Mesenchymal stem cell (in vitro differentiated cells and primary cell): ENCODE results near the gene CCDC124.

Source experiments
- DNase-seq: peaks from one replicate; pipeline ENCODE4 v3.0.0-alpha.2; 2013
- H2AFZ ChIP-seq: one replicate; pipeline ENCODE4 v1.6.1; 2013; ENCODE audit warnings: low read depth, mild to moderate bottlenecking, control low read depth, inconsistent platforms, low read length, moderate library complexity
- H2AK5ac ChIP-seq: 2 replicates; pipeline ENCODE4 v1.6.1; 2013; ENCODE audit warnings: low read length, moderate library complexity, mild to moderate bottlenecking, inconsistent platforms; ENCODE audit not compliant: severe bottlenecking
- H2BK120ac ChIP-seq: one replicate; pipeline ENCODE4 v1.6.1; 2013; ENCODE audit warnings: low read depth, mild to moderate bottlenecking, inconsistent platforms, low read length, moderate library complexity
- H2BK12ac ChIP-seq, 2 experiments: one replicate each; pipeline ENCODE4 v1.6.1; 2013; ENCODE audit warnings: inconsistent platforms in 2 of 2, low read length in 2 of 2, mild to moderate bottlenecking in 2 of 2, moderate library complexity in 2 of 2, control low read depth in 1 of 2
- H2BK15ac ChIP-seq: one replicate; pipeline ENCODE4 v1.6.1; 2013; ENCODE audit warnings: mild to moderate bottlenecking, low read depth, inconsistent platforms; ENCODE audit not compliant: poor library complexity, severe bottlenecking
- H2BK5ac ChIP-seq: 2 replicates; pipeline ENCODE4 v1.6.1; 2013; ENCODE audit warnings: low read depth, mild to moderate bottlenecking, low read length, control low read depth, inconsistent platforms; ENCODE audit not compliant: poor library complexity, severe bottlenecking
- H3K14ac ChIP-seq, 2 experiments: one replicate each; pipeline ENCODE4 v1.6.1; 2013; ENCODE audit warnings: inconsistent platforms in 2 of 2, low read length in 2 of 2, control low read depth in 1 of 2, mild to moderate bottlenecking in 1 of 2, moderate library complexity in 1 of 2
- H3K18ac ChIP-seq, 2 experiments: one replicate each; pipeline ENCODE4 v1.6.1; 2013; ENCODE audit warnings: inconsistent platforms in 2 of 2, low read length in 2 of 2, control low read depth in 1 of 2, low read depth in 1 of 2, mild to moderate bottlenecking in 1 of 2
- H3K23ac ChIP-seq, 2 experiments: one replicate each; pipeline ENCODE4 v1.6.1; 2013; ENCODE audit warnings: inconsistent platforms in 2 of 2, low read length in 2 of 2, mild to moderate bottlenecking in 2 of 2, moderate library complexity in 2 of 2, control low read depth in 1 of 2
- H3K27ac ChIP-seq: 2 replicates; pipeline ENCODE4 v1.5.1; 2013; ENCODE audit warnings: mild to moderate bottlenecking, moderate library complexity, low read length, control low read depth, inconsistent platforms; ENCODE audit not compliant: poor library complexity, severe bottlenecking
- H3K27me3 ChIP-seq, 2 experiments: 2 replicates each; pipeline versions ENCODE4 v1.6.1 to v1.7.0; 2013; ENCODE audit warnings: low read length in 2 of 2, mild to moderate bottlenecking in 2 of 2, moderate library complexity in 2 of 2, control low read depth in 1 of 2, inconsistent platforms in 1 of 2; ENCODE audit not compliant: control insufficient read depth in 1 of 2, insufficient read depth in 1 of 2
- H3K36me3 ChIP-seq, 2 experiments: 2 replicates each; pipeline versions ENCODE4 v1.6.1 to v1.7.0; 2013; ENCODE audit warnings: low read length in 2 of 2, control low read depth in 1 of 2, inconsistent platforms in 1 of 2, low read depth in 1 of 2, mild to moderate bottlenecking in 1 of 2; ENCODE audit not compliant: insufficient read depth in 2 of 2, control insufficient read depth in 1 of 2
- H3K4ac ChIP-seq, 2 experiments: one replicate each; pipeline ENCODE4 v1.6.1; 2013; ENCODE audit warnings: inconsistent platforms in 2 of 2, low read length in 2 of 2, mild to moderate bottlenecking in 2 of 2, moderate library complexity in 2 of 2, control low read depth in 1 of 2, low read depth in 1 of 2
- H3K4me1 ChIP-seq: 2 replicates; pipeline ENCODE4 v1.6.1; 2013; ENCODE audit warnings: low read depth, low read length, control low read depth; ENCODE audit not compliant: control insufficient read depth, insufficient read depth
- H3K4me2 ChIP-seq: 2 replicates; pipeline ENCODE4 v1.6.1; 2013; ENCODE audit warnings: low read length, mild to moderate bottlenecking, inconsistent platforms; ENCODE audit not compliant: poor library complexity, severe bottlenecking
- H3K4me3 ChIP-seq, 2 experiments: 2 replicates each; pipeline versions ENCODE4 v1.5.1 to v1.7.0; 2013; ENCODE audit warnings: low read length in 2 of 2, mild to moderate bottlenecking in 2 of 2, control low read depth in 1 of 2, low read depth in 1 of 2; ENCODE audit not compliant: insufficient read depth in 1 of 2
- H3K79me1 ChIP-seq: replicated peaks from 2 replicates; pipeline ENCODE4 v1.6.1; 2013; ENCODE audit warnings: mild to moderate bottlenecking, control low read depth, low read length, inconsistent platforms; ENCODE audit not compliant: poor library complexity, severe bottlenecking
- H3K9ac ChIP-seq: 2 replicates; pipeline ENCODE4 v1.7.0; 2013; ENCODE audit warnings: mild to moderate bottlenecking, low read length, moderate library complexity
- H3K9me3 ChIP-seq: 2 replicates; pipeline ENCODE4 v1.7.0; 2013; ENCODE audit warnings: mild to moderate bottlenecking, low read length; ENCODE audit not compliant: control insufficient read depth
- H4K8ac ChIP-seq: one replicate; pipeline ENCODE4 v1.6.1; 2013; ENCODE audit warnings: inconsistent platforms, mild to moderate bottlenecking, low read length, moderate library complexity
- H4K91ac ChIP-seq: one replicate; pipeline ENCODE4 v1.6.1; 2013; ENCODE audit warnings: mild to moderate bottlenecking, low read length, inconsistent platforms
- WGBS: methylation state at CpG from one replicate; pipeline ENCODE4 v1.1.7; 2013; ENCODE audit warnings: mixed read lengths; 5-methylcytosine and 5-hydroxymethylcytosine counted together

Gene CCDC124

GRCh38 chr19:17954401-17954800, 21.6 kb downstream of the CCDC124 start:
- Histone ChIP-seq H3K27ac (no peak overlapping the region), H3K9ac (no peak overlapping the region), H3K23ac (no peak overlapping the region), H2BK120ac (no peak overlapping the region), H3K27me3 (peaks cover 75 to 78% of the 10 kb centered on the region in 2 experiments), H3K14ac (no peak overlapping the region), H4K91ac (no peak overlapping the region), H2AFZ (no peak overlapping the region), H3K79me1 (no peaks in the 10 kb centered on the region), H3K36me3 (no peaks in the 10 kb centered on the region), H3K9me3 (no peaks in the 10 kb centered on the region), H3K4ac (no peak overlapping the region), H3K4me1 (peaks cover 25% of the 10 kb centered on the region), H2BK12ac (no peak overlapping the region), H3K4me2 (no peak overlapping the region), H2AK5ac (no peak overlapping the region), H2BK15ac (no peak overlapping the region), H2BK5ac (no peak overlapping the region), H3K4me3 (no peak overlapping the region), H3K18ac (no peak overlapping the region), H4K8ac (no peak overlapping the region)
- DNase-seq = no peak
- WGBS = 77% methylated on average over 7 of the region's 7 CpGs

- no peaks in the 10 kb centered on the region for H3K36me3 ChIP-seq
- no peak overlapping the region for H3K4me2 ChIP-seq
- no peak overlapping the region for H3K23ac ChIP-seq
- H2BK15ac ChIP-seq = no peak overlapping the region
- H3K79me1 ChIP-seq = no peaks in the 10 kb centered on the region
- peaks cover 6% of the 10 kb centered on the region for H3K4me1 ChIP-seq
- no peak overlapping the region for H3K18ac ChIP-seq
- no peak for DNase-seq
- no peak overlapping the region for H4K8ac ChIP-seq
- no peaks in the 10 kb centered on the region for H3K9me3 ChIP-seq
- H2BK5ac ChIP-seq = no peak overlapping the region
- H3K9ac ChIP-seq = no peak overlapping the region
- H3K4me3 ChIP-seq = no peak overlapping the region
- no peak overlapping the region for H2AFZ ChIP-seq
- 78% methylated on average over 2 of the region's 3 CpGs for WGBS
- H3K27me3 ChIP-seq = peaks cover 54 to 57% of the 10 kb centered on the region in 2 experiments
- H2BK120ac ChIP-seq = no peak overlapping the region
- no peak overlapping the region for H3K27ac ChIP-seq
- no peak overlapping the region for H3K14ac ChIP-seq
- H4K91ac ChIP-seq = no peak overlapping the region
- no peak overlapping the region for H2AK5ac ChIP-seq
- no peak overlapping the region for H2BK12ac ChIP-seq
- no peak overlapping the region for H3K4ac ChIP-seq
Observed at GRCh38 chr19:17957149-17957849, 24.5 kb downstream of the CCDC124 start.

GRCh38 chr19:17957885-17958284, 25.1 kb downstream of the CCDC124 start:
- Histone ChIP-seq H2BK120ac (no peak overlapping the region), H3K4me3 (no peak overlapping the region), H3K4me2 (no peak overlapping the region)

GRCh38 chr19:17963936-17964691, 31.3 kb downstream of the CCDC124 start:
- H3K18ac ChIP-seq = no peak overlapping the region

More at GRCh38 chr19:17957885-17958284, 25.1 kb downstream of the CCDC124 start:
- no peaks in the 10 kb centered on the region for H3K9me3 ChIP-seq
- no peak overlapping the region for H3K9ac ChIP-seq
- H3K4me1 ChIP-seq = peaks cover 2% of the 10 kb centered on the region
- H3K4ac ChIP-seq = no peak overlapping the region
- H3K36me3 ChIP-seq = no peaks in the 10 kb centered on the region
- H3K18ac ChIP-seq = no peak overlapping the region
- no peak overlapping the region for H2BK5ac ChIP-seq
- no peak overlapping the region for H2AFZ ChIP-seq
- no peak overlapping the region for H3K23ac ChIP-seq
- H3K79me1 ChIP-seq = no peaks in the 10 kb centered on the region
- H3K27me3 ChIP-seq = peaks cover 50 to 53% of the 10 kb centered on the region in 2 experiments
- no peak overlapping the region for H2BK12ac ChIP-seq
- H3K27ac ChIP-seq = no peak overlapping the region
- H4K8ac ChIP-seq = no peak overlapping the region
- H3K14ac ChIP-seq = no peak overlapping the region
- no peak for DNase-seq
- no peak overlapping the region for H2AK5ac ChIP-seq
- H4K91ac ChIP-seq = no peak overlapping the region
- H2BK15ac ChIP-seq = no peak overlapping the region

More at GRCh38 chr19:17963936-17964691, 31.3 kb downstream of the CCDC124 start:
- no peak overlapping the region for H2BK15ac ChIP-seq
- H3K4me1 ChIP-seq = peaks cover 5% of the 10 kb centered on the region
- DNase-seq = no peak
- WGBS = 75% methylated on average over 12 of the region's 13 CpGs
- no peak overlapping the region for H3K27ac ChIP-seq
- H3K4ac ChIP-seq = no peak overlapping the region
- H3K27me3 ChIP-seq = peaks cover 59 to 62% of the 10 kb centered on the region in 2 experiments
- no peaks in the 10 kb centered on the region for H3K79me1 ChIP-seq
- no peak overlapping the region for H3K4me3 ChIP-seq
- no peak overlapping the region for H2AFZ ChIP-seq
- H3K23ac ChIP-seq = no peak overlapping the region
- no peak overlapping the region for H3K9ac ChIP-seq
- H3K14ac ChIP-seq = no peak overlapping the region
- H3K36me3 ChIP-seq = no peaks in the 10 kb centered on the region
- no peak overlapping the region for H2BK120ac ChIP-seq
- no peak overlapping the region for H4K8ac ChIP-seq
- no peak overlapping the region for H2AK5ac ChIP-seq
- no peak overlapping the region for H2BK5ac ChIP-seq
- no peak overlapping the region for H2BK12ac ChIP-seq
- H3K9me3 ChIP-seq = no peaks in the 10 kb centered on the region
- H4K91ac ChIP-seq = no peak overlapping the region
- H3K4me2 ChIP-seq = no peak overlapping the region
